ENCODE measurements around the gene TUNAR. TPM values are rescaled to one million over a fixed set of nuclear protein-coding genes. Genes with fewer than 3 reads are reported as not detected.
"Not testable (repeated sequence)": the region's sequence is repeated elsewhere in the genome, so short reads cannot be mapped to it uniquely, and the experiment has no call there.

Gene TUNAR
- total and polyA plus RNA-seq, 9 of the 15 experiments (the other 6 are each of a cell fraction or from before 2014, with no cell fraction given): not detected

- no peaks in the 10 kb centered on the region for H3K9me3 ChIP-seq (replicated peaks; ENCODE audit: control insufficient read depth, insufficient read depth, low read depth, low read length)
- CTCF ChIA-PET (ENCODE audit: low intra/inter-chr PET ratio): no interaction called here
- no peaks in the 10 kb centered on the region for H3K4me1 ChIP-seq (replicated peaks in 1 of 2; ENCODE audit: control insufficient read depth in 2 of 2, insufficient read depth in 2 of 2, low read length in 2 of 2)
- FAIRE-seq (no peak), DNase-seq (ENCODE audit: extremely low read depth in 1 of 4, low spot score in 3 of 4) (no peak), ATAC-seq (no peak)
- H3K27me3 ChIP-seq (ENCODE audit: control insufficient read depth in 2 of 2, insufficient read depth in 2 of 2, low read length in 2 of 2): no peaks in the 10 kb centered on the region
- no peak overlapping the region for H2AFZ ChIP-seq (ENCODE audit: low read depth, low read length)
- H3K9ac ChIP-seq (ENCODE audit: insufficient read depth in 1 of 2, low read depth in 2 of 2, low read length in 2 of 2): no peak overlapping the region
- in situ Hi-C loops (cut with MboI) (no loop called here), intact Hi-C loops (cut with micrococcal nuclease) (no loop called here)
- no peak overlapping the region for H3K4me3 ChIP-seq
- POLR2A ChIA-PET: no interaction called here
- no peak overlapping the region for H3K27ac ChIP-seq (ENCODE audit: extremely low read depth, low read depth, low read length)
- H4K20me1 ChIP-seq (replicated peaks; ENCODE audit: control insufficient read depth, insufficient read depth, low read length): no peaks in the 10 kb centered on the region
- H3K36me3 ChIP-seq (ENCODE audit: control insufficient read depth, insufficient read depth, low read length): no peaks in the 10 kb centered on the region
- WGBS (ENCODE audit: insufficient coverage, low coverage, missing lambda C conversion rate): 0% methylated on average over 1 of the region's 2 CpGs
- BruUV-seq (replicated peaks): no TSS peak
- H3K9me1 ChIP-seq (ENCODE audit: control insufficient read depth, insufficient read depth, low read length): no peaks in the 10 kb centered on the region
- H3K79me2 ChIP-seq (ENCODE audit: control insufficient read depth, insufficient read depth, low read length): no peaks in the 10 kb centered on the region
- TF ChIP-seq GATAD2A (IDR thresholded peaks at IDR 0.05): no peak
- TF ChIP-seq SNAPC5 (CRISPR knock-in tag; IDR thresholded peaks at IDR 0.05): no peak
- no peak for TF ChIP-seq CREB5 (CRISPR knock-in tag; IDR thresholded peaks at IDR 0.05)
- TF ChIP-seq ZNF436 (CRISPR knock-in tag; IDR thresholded peaks at IDR 0.05): no peak
- no peak for TF ChIP-seq SMAD2 (IDR thresholded peaks at IDR 0.05; ENCODE audit: low read depth, low read length)
- TF ChIP-seq GABPB2 (CRISPR knock-in tag; conservative IDR thresholded peaks at IDR 0.05): no peak
- no peak for TF ChIP-seq XRCC3 (IDR thresholded peaks at IDR 0.05)
- TF ChIP-seq FOSL1 (tag; conservative IDR thresholded peaks at IDR 0.05): no peak
- no peak for TF ChIP-seq IRF9 (tag; IDR thresholded peaks at IDR 0.05)
- no peak for TF ChIP-seq PPARD (CRISPR knock-in tag; IDR thresholded peaks at IDR 0.05)
- no peak for TF ChIP-seq HNRNPUL1 (IDR thresholded peaks at IDR 0.05; ENCODE audit: low read length)
- no peak for TF ChIP-seq JUND (IDR thresholded peaks at IDR 0.05; ENCODE audit: borderline replicate concordance, low read depth, low read length)
- no peak for TF ChIP-seq JUND (tag; IDR thresholded peaks at IDR 0.05; ENCODE audit: borderline replicate concordance, low read depth, low read length)
- no peak for TF ChIP-seq ILF3 (IDR thresholded peaks at IDR 0.05; ENCODE audit: borderline replicate concordance)
- H3K4me2 ChIP-seq (ENCODE audit: insufficient read depth, low read length): no peak overlapping the region
These were observed 88.3 kb downstream of the TUNAR start for GRCh38 chr14:95964901-95965300.

GRCh38 chr14:95968048-95968447 lies 91.4 kb downstream of the TUNAR start:
- H2AFZ ChIP-seq (ENCODE audit: low read depth, low read length); H3K36me3 ChIP-seq (ENCODE audit: control insufficient read depth, insufficient read depth, low read length); BruUV-seq (replicated peaks); POLR2A ChIA-PET; H3K4me3 ChIP-seq; H3K79me2 ChIP-seq (ENCODE audit: control insufficient read depth, insufficient read depth, low read length); DNase-seq (ENCODE audit: extremely low read depth in 1 of 4, low spot score in 3 of 4); H3K4me1 ChIP-seq (replicated peaks in 1 of 2; ENCODE audit: control insufficient read depth in 2 of 2, insufficient read depth in 2 of 2, low read length in 2 of 2); FAIRE-seq; H3K9me1 ChIP-seq (ENCODE audit: control insufficient read depth, insufficient read depth, low read length); intact Hi-C loops (cut with micrococcal nuclease); CTCF ChIA-PET (ENCODE audit: low intra/inter-chr PET ratio); H4K20me1 ChIP-seq (replicated peaks; ENCODE audit: control insufficient read depth, insufficient read depth, low read length); H3K9ac ChIP-seq (ENCODE audit: insufficient read depth in 1 of 2, low read depth in 2 of 2, low read length in 2 of 2); H3K9me3 ChIP-seq (replicated peaks; ENCODE audit: control insufficient read depth, insufficient read depth, low read depth, low read length); H3K4me2 ChIP-seq (ENCODE audit: insufficient read depth, low read length); H3K27ac ChIP-seq (ENCODE audit: extremely low read depth, low read depth, low read length); ATAC-seq; H3K27me3 ChIP-seq (ENCODE audit: control insufficient read depth in 2 of 2, insufficient read depth in 2 of 2, low read length in 2 of 2); in situ Hi-C loops (cut with MboI): not testable (repeated sequence)
- WGBS (ENCODE audit: insufficient coverage, low coverage, missing lambda C conversion rate): 0% methylated on average over 3 of the region's 4 CpGs
